NCI-H774 (cell line): ENCODE data around the gene TNFRSF8.

Experiments
- DNase-seq: peaks from one replicate; lab custom pipeline; 2025; lab: John Stamatoyannopoulos, UW

The TNFRSF8 gene

GRCh38 chr1:12142891-12143630 is 80.0 kb downstream of the TNFRSF8 start:
- no peak for DNase-seq

- DNase-seq, result no peak
Measured at GRCh38 chr1:12143631-12144155, 80.6 kb downstream of the TNFRSF8 start.

GRCh38 chr1:12144236-12144635 is 81.1 kb downstream of the TNFRSF8 start:
- DNase-seq, result no peak

GRCh38 chr1:12144969-12145368 is 81.9 kb downstream of the TNFRSF8 start:
- no peak for DNase-seq

GRCh38 chr1:12145616-12146342 is 82.7 kb downstream of the TNFRSF8 start:
- DNase-seq, result no peak

GRCh38 chr1:12146343-12147112 is 83.4 kb downstream of the TNFRSF8 start:
- DNase-seq, result no peak

- DNase-seq, result no peak
Measured at GRCh38 chr1:12147201-12147701, 84.1 kb downstream of the TNFRSF8 start.

- no peak for DNase-seq
Measured at GRCh38 chr1:12148160-12148957, 85.3 kb downstream of the TNFRSF8 start.

GRCh38 chr1:12148958-12149790 is 86.1 kb downstream of the TNFRSF8 start:
- no peak for DNase-seq

GRCh38 chr1:12149791-12150175 is 86.7 kb downstream of the TNFRSF8 start:
- DNase-seq, result no peak

GRCh38 chr1:12150456-12151200 is 87.5 kb downstream of the TNFRSF8 start:
- DNase-seq, result no peak

- no peak for DNase-seq
Measured at GRCh38 chr1:12151465-12151864, 88.4 kb downstream of the TNFRSF8 start.

- no peak for DNase-seq
Measured at GRCh38 chr1:12152113-12152891, 89.2 kb downstream of the TNFRSF8 start.

- no peak for DNase-seq
Measured at GRCh38 chr1:12153181-12153785, 90.2 kb downstream of the TNFRSF8 start.

GRCh38 chr1:12155328-12155727 is 92.2 kb downstream of the TNFRSF8 start:
- DNase-seq, result no peak

- DNase-seq, result no peak
Measured at GRCh38 chr1:12157366-12158231, 94.5 kb downstream of the TNFRSF8 start.

- DNase-seq, result no peak
Measured at GRCh38 chr1:12158357-12159092, 95.4 kb downstream of the TNFRSF8 start.
